ENCODE data around the gene NKAIN4.

NKAIN4 gene

GRCh38 chr20:63254232-63254605 lies at the start of gene NKAIN4:
Gene NKAIN4, minus strand, starts transcription at chr20:63254463. Its CDS starts 13 bp downstream, at chr20:63254450.
- no peak for DNase-seq

GRCh38 chr20:63303095-63303666 lies 48.9 kb upstream of the NKAIN4 start:
- no peak for DNase-seq

DNA sequence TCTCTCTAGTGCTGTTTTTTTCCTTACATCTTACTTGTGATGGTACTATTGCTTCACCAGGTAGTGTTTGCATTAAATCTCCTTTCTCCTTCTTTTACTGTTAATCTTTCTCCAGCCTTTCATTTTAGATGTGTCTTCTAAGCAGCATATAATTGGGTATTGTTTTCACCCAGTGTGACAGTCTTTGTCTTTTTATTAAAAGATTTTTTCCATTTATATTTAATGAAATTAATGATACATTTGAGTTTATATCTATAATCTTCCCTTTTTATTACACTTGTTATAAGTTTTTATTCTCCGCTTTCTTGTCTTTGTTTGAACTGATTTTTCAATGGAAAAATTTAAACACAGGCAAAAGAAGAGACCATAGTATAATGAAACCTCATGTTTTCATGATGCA lies 47.4 kb upstream of the NKAIN4 start:
- DNase-seq = no peak

DNA sequence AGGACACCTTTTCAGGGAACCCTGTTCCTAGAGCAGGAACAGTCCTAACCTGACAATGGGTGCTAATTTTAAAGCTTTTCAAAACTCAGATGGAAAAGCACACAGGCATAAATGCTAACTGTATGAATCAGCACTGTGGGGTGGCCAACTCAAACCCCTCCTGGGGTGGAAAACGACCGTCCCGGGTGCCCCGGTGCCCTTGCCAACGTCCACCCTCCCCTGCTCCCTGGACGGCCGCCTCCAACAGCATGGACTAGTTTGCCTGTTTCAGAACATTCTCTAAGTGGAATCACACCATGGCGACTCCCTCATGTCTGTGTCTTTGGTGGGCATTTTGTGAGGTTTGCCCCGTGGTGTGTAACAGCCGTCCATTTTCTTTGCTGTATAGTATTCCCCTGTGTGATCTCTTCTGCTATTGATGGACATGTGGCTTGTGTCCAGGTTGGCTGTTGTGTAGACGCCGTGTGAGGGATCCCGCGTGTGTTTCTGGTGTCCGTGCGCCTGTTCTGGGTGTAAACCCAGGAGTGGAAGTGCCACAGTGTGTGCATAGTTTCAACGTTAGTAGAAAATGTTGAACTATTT lies 44.6 kb upstream of the NKAIN4 start:
- DNase-seq = no peak

- DNase-seq = no peak
Observed at GRCh38 chr20:63297796-63298572, 43.7 kb upstream of the NKAIN4 start.

GRCh38 chr20:63297371-63297781 lies 43.1 kb upstream of the NKAIN4 start:
- DNase-seq = no peak

DNA sequence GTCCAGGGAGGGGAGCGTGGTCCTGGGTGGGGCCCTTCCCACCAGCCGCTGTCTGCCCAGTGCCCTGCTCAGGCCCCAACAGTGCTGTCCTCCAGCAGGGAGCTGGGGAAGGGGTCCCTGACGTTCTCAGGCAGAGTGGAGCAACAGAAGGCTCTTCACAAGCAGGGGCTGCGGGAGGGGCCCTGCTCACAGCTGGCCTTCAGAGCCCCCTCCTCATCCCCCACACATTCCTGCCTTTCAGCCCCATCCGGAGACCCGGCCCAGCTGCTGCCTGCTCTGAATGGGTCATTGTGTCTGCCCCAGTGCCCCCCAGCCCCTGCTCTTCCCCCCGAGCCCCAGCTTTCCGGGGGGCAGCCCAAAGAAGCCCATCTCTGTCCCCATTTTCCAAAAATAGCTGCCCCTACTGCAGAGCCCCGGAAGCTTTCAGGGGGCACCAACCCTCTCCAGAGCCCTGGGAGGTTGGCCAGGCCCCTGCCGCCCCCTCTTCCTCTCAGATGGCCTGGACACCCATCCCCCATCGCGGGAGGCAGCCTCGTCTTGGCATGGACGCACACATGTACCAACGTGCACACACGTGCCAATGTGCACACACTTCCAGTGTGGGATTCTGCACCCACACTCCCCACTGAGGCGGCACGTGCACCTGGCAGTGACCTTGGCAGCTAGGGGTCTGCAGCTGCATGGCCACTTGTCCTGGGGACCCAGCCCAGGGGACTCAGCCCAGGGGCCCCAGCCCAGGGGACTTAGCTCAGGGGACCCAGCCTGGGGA lies 42.5 kb upstream of the NKAIN4 start:
- no peak for DNase-seq

- no peak for DNase-seq
Observed at GRCh38 chr20:63295846-63296245, 41.6 kb upstream of the NKAIN4 start.

DNA sequence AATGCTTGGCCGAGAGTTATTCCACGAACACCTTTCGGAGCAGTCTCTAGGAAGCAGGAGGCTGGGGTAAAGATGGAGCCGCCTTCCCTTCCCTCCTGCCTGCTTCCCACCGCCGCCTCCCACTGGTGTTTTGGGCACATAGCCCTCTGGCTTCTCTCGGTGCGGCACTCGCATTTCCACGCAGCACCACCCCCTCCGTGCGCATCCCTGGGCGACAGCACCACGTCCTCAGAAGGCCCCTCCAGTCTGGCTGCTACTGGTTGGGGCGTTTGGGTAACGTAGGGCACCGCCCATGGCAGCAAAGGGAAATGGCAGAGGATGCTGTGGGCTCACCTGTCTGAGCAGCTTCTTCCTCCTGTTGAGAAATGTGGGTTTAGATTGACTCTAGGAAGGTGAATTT lies 41.2 kb upstream of the NKAIN4 start:
- DNase-seq = no peak

- DNase-seq = no peak
Observed at GRCh38 chr20:63295018-63295417, 40.8 kb upstream of the NKAIN4 start.

DNA sequence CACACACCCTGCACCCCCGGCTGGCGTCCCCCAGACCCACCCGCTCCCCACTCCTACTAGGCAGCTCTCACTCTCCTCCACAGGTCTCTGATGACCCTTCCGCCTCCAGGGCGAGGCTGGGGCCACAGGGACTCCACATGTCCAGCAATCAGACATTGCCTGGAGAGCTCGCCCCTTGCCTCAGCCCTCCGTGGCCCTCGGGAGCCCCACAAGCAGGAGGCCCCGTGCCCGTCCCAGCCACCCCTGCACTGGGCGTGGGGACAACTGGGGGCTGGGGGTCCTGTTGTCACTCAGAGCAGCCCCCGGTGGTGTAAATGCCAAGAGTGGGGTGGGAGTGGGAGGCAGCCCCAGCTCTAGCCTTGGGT lies 40.3 kb upstream of the NKAIN4 start:
- DNase-seq = no peak

- DNase-seq = no peak
Observed at GRCh38 chr20:63293871-63294535, 39.7 kb upstream of the NKAIN4 start.

- no peak for DNase-seq
Observed at GRCh38 chr20:63293456-63293855, 39.2 kb upstream of the NKAIN4 start.

- no peak for DNase-seq
Observed at GRCh38 chr20:63292904-63293303, 38.6 kb upstream of the NKAIN4 start, which contains the start of gene COL20A1. Gene COL20A1, plus strand, starts transcription at chr20:63293186. Its CDS starts 1,922 bp downstream, at chr20:63295108.

DNA sequence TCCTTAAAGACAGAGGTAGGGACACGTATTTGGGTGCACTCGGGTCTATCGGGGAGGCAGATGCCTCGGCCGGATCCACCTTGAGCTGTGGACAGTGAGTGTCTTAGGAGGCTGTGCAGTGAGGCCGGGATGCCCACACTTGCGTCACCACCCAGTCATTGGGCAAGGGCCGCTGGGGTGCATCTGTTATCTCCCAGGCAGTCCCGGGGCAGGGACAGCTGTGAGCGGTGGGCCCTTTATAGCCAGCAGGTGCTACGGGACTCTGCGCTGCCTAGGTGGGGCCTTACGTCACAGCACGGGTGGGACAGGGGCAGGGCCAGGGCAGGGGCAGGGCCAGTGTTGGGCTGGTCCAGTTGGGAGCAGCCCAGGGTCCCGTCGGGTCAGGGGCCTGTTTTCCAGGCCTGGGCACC lies 38.0 kb upstream of the NKAIN4 start:
- DNase-seq = no peak

- DNase-seq = no peak
Observed at GRCh38 chr20:63291811-63292210, 37.5 kb upstream of the NKAIN4 start.

DNA sequence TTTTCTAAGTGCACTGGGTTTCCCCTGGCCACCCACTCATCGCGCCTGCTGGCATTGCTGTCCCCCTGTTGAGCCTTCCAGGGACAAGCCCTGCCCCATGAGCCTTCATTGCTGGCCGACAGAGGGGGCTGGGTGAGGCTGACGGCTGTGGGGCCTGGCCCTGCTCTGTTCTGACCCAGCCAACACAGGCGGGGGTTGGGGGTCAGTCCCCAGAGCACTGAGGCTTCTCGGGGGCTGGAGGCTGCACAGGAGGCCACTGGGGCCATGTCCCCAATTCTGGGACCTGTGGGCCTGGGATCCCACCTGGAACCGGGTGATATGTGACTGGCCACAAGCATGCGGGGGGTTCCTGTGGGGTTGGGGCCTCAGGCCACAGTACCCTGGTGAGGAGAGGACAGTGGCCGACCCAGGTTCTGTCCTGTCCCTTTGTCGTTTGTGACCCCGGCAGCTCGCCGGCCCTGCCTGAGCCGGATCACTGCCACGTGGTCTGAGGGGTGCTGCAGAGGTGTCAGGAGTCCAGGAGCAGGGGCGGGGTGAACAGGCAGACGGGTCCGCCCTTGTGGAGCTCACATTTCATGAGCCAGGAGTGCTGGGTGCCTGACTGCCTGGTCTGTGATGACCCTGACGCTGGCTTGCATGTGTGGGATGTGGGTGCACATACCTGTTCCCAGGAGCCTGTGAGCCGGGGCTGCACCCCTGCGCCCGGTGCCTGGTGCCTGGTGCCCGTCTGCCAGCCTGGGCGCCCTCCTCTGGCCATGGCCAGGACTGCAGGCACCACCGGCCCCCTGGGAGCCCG lies 36.6 kb upstream of the NKAIN4 start:
- DNase-seq = peak; percentile 35

GRCh38 chr20:63290136-63290676 lies 35.9 kb upstream of the NKAIN4 start:
- no peak for DNase-seq

- no peak for DNase-seq
Observed at GRCh38 chr20:63289311-63290135, 35.3 kb upstream of the NKAIN4 start.

DNA sequence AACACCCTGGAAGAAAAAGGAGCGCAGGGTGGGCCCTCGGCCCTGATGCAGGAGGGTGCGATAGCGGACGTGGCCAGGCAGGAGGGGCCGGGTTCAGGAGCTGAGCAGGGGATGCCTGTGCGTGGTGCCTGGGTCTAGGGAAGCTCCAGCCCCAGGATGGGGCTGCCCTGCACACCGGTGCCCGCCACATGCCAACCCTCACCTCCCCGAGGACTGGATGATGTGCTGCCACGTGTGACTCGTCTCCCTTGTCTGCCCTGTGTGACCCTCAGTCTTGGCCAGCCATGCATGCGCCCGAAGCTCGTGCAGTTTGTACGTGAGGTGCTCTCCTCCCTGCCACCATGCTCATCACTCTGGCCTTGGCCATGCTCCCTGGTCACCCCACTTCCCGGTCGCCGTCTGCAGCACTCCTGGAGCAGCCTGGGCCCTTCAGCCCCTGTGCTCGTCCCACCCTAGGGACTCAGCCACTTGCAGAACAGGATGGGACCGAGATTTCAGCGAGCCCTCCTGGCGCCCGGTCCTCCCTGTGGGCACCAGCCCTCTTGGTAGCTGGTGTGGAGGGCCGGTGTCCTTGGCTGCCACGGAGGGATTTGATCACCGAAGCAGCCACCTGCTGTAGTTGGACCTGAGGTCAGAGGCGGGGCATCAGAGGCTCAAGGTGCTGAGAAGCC lies 34.5 kb upstream of the NKAIN4 start:
- DNase-seq = no peak

Measured in hematopoietic multipotent progenitor cell treated with erythropoietin and hydrocortisone succinate and interleukin-3 and kit ligand, for 8 days (in vitro differentiated cells).